PC-3 (cell line): ENCODE measurements around the gene ZNF438.

ENCODE experiments used
- EZH2phosphoT487 ChIP-seq: fragments of 300-600 bp; sonication (generic); IDR thresholded peaks from 2 replicates; pipeline ENCODE4 v1.6.1; 2018; ENCODE audit warnings: mild to moderate bottlenecking, antibody characterized with exemption, low read length, borderline replicate concordance
- TF ChIP-seq, protein P1 (sequence below): fragments of 300-600 bp; sonication (generic); conservative IDR thresholded peaks from 2 replicates; pipeline ENCODE4 v1.5.1; 2017; ENCODE audit warnings: antibody characterized with exemption, low read depth, mild to moderate bottlenecking, low read length

DNA sequence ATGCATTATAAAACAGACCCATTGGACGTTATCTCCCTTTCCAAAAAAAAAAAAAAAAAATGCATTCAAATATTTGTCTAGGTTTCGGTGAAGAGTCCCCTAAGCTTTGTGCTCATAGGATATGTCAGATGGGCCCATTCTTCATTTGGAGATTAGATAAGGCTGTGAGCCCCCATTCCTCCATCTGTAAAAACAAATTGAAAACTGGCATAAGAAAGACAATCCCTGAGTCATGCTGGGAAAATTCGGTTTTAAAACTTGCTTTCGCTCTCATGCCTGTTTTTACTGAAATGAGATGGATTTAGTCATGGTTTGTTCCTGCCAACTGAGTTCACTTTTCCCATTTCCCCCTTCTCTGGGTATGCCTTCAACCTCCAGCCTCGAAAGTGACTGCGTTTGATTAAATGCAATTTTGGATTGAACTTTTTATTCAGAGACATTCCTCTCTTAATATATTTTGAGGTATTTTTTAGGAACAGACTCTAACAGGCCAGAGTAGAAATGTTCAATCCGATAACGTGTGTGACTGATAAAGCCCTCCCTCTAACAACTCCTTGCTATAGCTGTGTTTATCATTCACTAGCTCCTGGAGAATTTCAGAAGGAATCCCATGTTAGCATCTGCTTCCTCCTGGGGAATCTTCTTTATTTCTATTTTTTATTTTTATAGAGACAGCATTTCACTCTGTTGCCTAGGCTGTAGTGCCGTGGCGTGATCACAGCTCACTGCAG, 211.2 kb downstream of the ZNF438 start:
- TF ChIP-seq, protein P1, sequence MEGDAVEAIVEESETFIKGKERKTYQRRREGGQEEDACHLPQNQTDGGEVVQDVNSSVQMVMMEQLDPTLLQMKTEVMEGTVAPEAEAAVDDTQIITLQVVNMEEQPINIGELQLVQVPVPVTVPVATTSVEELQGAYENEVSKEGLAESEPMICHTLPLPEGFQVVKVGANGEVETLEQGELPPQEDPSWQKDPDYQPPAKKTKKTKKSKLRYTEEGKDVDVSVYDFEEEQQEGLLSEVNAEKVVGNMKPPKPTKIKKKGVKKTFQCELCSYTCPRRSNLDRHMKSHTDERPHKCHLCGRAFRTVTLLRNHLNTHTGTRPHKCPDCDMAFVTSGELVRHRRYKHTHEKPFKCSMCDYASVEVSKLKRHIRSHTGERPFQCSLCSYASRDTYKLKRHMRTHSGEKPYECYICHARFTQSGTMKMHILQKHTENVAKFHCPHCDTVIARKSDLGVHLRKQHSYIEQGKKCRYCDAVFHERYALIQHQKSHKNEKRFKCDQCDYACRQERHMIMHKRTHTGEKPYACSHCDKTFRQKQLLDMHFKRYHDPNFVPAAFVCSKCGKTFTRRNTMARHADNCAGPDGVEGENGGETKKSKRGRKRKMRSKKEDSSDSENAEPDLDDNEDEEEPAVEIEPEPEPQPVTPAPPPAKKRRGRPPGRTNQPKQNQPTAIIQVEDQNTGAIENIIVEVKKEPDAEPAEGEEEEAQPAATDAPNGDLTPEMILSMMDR = no peak
- TF ChIP-seq EZH2phosphoT487 = no peak
